ENCODE measurements around the gene NRF1. TPM values are rescaled to one million over a fixed set of nuclear protein-coding genes. Genes with fewer than 3 reads are reported as not detected.

The NRF1 gene
- total RNA-seq, 1 donor from 2014 or later = 25.6 TPM

- Mint-ChIP-seq H3K9me3 (no peaks in the 10 kb centered on the region), H3K27ac (no peak overlapping the region), H3K36me3 (no peaks in the 10 kb centered on the region), H3K4me1 (ENCODE audit: unreplicated experiment) (peaks cover 25% of the 10 kb centered on the region), H3K27me3 (peaks cover 80% of the 10 kb centered on the region), H3K4me3 (peak overlapping the region; percentile 73)
- no peak for DNase-seq (ENCODE audit: extremely low spot score, unreplicated experiment)
- no peak for TF ChIP-seq CTCF (conservative IDR thresholded peaks at IDR 0.05)
Observed at GRCh38 chr7:129784783-129785684, 173.5 kb downstream of the NRF1 start.

- H3K4me1 Mint-ChIP-seq (ENCODE audit: unreplicated experiment) = peaks cover 25% of the 10 kb centered on the region
- TF ChIP-seq CTCF (conservative IDR thresholded peaks at IDR 0.05) = no peak
- H3K4me3 Mint-ChIP-seq = peak overlapping the region; percentile 73
- H3K36me3 Mint-ChIP-seq = no peaks in the 10 kb centered on the region
- H3K27me3 Mint-ChIP-seq = peaks cover 81% of the 10 kb centered on the region
- no peak for DNase-seq (ENCODE audit: extremely low spot score, unreplicated experiment)
- H3K27ac Mint-ChIP-seq = no peak overlapping the region
- H3K9me3 Mint-ChIP-seq = no peaks in the 10 kb centered on the region
Observed at GRCh38 chr7:129785685-129786514, 174.4 kb downstream of the NRF1 start.

GRCh38 chr7:129786825-129787563 is 175.5 kb downstream of the NRF1 start:
- H3K9me3 Mint-ChIP-seq = no peaks in the 10 kb centered on the region
- H3K4me1 Mint-ChIP-seq (ENCODE audit: unreplicated experiment) = peaks cover 19% of the 10 kb centered on the region
- DNase-seq (ENCODE audit: extremely low spot score, unreplicated experiment) = no peak
- TF ChIP-seq CTCF (conservative IDR thresholded peaks at IDR 0.05) = no peak
- H3K27me3 Mint-ChIP-seq = peaks cover 73% of the 10 kb centered on the region
- H3K27ac Mint-ChIP-seq = no peak overlapping the region
- peak overlapping the region; percentile 22 for H3K4me3 Mint-ChIP-seq
- no peaks in the 10 kb centered on the region for H3K36me3 Mint-ChIP-seq

GRCh38 chr7:129789000-129789399 is 177.5 kb downstream of the NRF1 start:
- Mint-ChIP-seq H3K4me3 (no peak overlapping the region), H3K27ac (no peak overlapping the region), H3K4me1 (ENCODE audit: unreplicated experiment) (peaks cover 8% of the 10 kb centered on the region), H3K27me3 (peaks cover 54% of the 10 kb centered on the region), H3K9me3 (no peaks in the 10 kb centered on the region), H3K36me3 (no peaks in the 10 kb centered on the region)
- TF ChIP-seq CTCF (conservative IDR thresholded peaks at IDR 0.05) = no peak
- no peak for DNase-seq (ENCODE audit: extremely low spot score, unreplicated experiment)

GRCh38 chr7:129789652-129790051 is 178.1 kb downstream of the NRF1 start:
- no peaks in the 10 kb centered on the region for H3K36me3 Mint-ChIP-seq
- H3K9me3 Mint-ChIP-seq = no peaks in the 10 kb centered on the region
- DNase-seq (ENCODE audit: extremely low spot score, unreplicated experiment) = no peak
- H3K27ac Mint-ChIP-seq = no peak overlapping the region
- no peak overlapping the region for H3K4me3 Mint-ChIP-seq
- peaks cover 8% of the 10 kb centered on the region for H3K4me1 Mint-ChIP-seq (ENCODE audit: unreplicated experiment)
- H3K27me3 Mint-ChIP-seq = peaks cover 48% of the 10 kb centered on the region
- TF ChIP-seq CTCF (conservative IDR thresholded peaks at IDR 0.05) = no peak
